Calu3 (cell line): ENCODE results near the gene TMEM201. TPM values are rescaled to one million over a fixed set of nuclear protein-coding genes. Genes with fewer than 3 reads are reported as not detected.

Experiments
- BruUV-seq: library from RNA; stranded (reverse); fragments of 400-500 nt; replicated peaks from 2 replicates; lab custom pipeline; 2021; lab: Mats Ljungman, UMichigan
- CTCF ChIA-PET: fragments of 300-600 bp; sonication (Branson Sonifier 250); formaldehyde crosslinking; loops from one replicate; lab custom pipeline; 2022; ENCODE audit warnings: antibody characterized with exemption; lab: Charles Lee
- DNase-seq: peaks from one replicate; pipeline ENCODE4 v3.0.0; 2022
- H3K27ac Mint-ChIP-seq: one replicate; pipeline ENCODE4 v1.8.0; 2022; ENCODE audit warnings: mixed read lengths; ENCODE audit not compliant: unreplicated experiment
- H3K27me3 Mint-ChIP-seq: one replicate; pipeline ENCODE4 v1.8.0; 2022; ENCODE audit warnings: mixed read lengths; ENCODE audit not compliant: unreplicated experiment
- H3K36me3 Mint-ChIP-seq: one replicate; pipeline ENCODE4 v1.8.0; 2022; ENCODE audit warnings: mild to moderate bottlenecking, moderate library complexity, mixed read lengths; ENCODE audit not compliant: insufficient read depth, unreplicated experiment
- H3K4me1 Mint-ChIP-seq: one replicate; pipeline ENCODE4 v1.8.0; 2022; ENCODE audit warnings: mild to moderate bottlenecking, low read depth, mixed read lengths; ENCODE audit not compliant: unreplicated experiment
- H3K4me3 Mint-ChIP-seq: one replicate; pipeline ENCODE4 v1.8.0; 2022; ENCODE audit warnings: mild to moderate bottlenecking, low read depth, moderate library complexity, mixed read lengths; ENCODE audit not compliant: unreplicated experiment
- H3K9me3 Mint-ChIP-seq: one replicate; pipeline ENCODE4 v1.8.0; 2022; ENCODE audit warnings: low read depth, mixed read lengths; ENCODE audit not compliant: unreplicated experiment
- CTCF ChIP-seq: fragments of 200-600 bp; IDR thresholded peaks from one replicate; pipeline ENCODE4 v1.8.0; 2022; ENCODE audit warnings: antibody characterized with exemption; ENCODE audit not compliant: unreplicated experiment
- intact Hi-C: fragments of 100-400 bp; cut with micrococcal nuclease; formaldehyde crosslinking; loops from one replicate; pipeline ENCODE4 v1.10.0; 2022; ENCODE audit not compliant: unreplicated experiment
- total RNA-seq: library from RNA; stranded (reverse); gene quantifications from 2 replicates; pipeline ENCODE4 v1.2.3, GENCODE V29; 2022

TMEM201 gene
- total RNA-seq, 1 experiment from 2014 or later, result 18.5 TPM

DNA sequence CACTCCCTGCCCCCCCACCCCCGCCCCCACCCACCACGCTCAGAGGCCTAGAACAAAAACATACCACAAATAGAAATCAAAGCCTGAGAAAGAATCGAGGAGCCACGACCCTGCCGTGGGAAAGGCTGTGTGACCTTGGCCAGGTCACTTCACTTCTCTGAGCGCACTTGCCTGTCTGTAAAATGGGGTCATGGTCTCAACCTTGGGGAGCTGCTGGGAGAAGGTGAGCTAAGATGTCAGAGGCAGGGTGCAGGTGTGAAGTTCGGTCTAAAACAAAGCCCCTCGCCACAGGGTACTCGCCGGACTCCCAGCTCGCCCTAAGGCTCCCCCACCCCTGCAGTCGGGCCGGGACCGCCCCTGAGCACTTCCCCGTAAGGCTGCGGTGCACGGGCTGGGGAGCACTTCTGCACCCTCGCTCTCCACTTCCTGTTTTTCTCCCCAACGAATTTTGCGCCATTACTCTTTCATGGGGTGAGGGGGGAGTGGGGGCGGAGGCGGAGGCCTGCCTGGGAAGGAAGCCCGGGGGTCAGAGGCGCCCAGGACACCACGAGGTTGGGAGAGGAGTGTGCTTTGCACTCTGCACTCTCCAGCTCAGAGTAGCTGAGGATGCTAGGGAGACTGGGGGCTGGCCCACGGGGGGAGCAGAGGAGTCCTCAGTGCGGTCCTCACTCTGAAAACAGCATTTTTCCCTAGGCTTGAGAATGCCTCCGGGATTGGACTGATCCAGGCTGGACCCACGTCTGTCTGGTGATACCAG is 40.9 kb downstream of the TMEM201 start:
- no peak overlapping the region for H3K27ac Mint-ChIP-seq
- H3K27me3 Mint-ChIP-seq, result peaks cover 47% of the 10 kb centered on the region
- H3K9me3 Mint-ChIP-seq, result no peaks in the 10 kb centered on the region
- no peak for DNase-seq
- H3K4me3 Mint-ChIP-seq, result no peak overlapping the region
- CTCF ChIA-PET, result no interaction called here
- intact Hi-C loops, result no loop called here
- H3K36me3 Mint-ChIP-seq, result no peaks in the 10 kb centered on the region
- H3K4me1 Mint-ChIP-seq, result no peaks in the 10 kb centered on the region
- no TSS peak for BruUV-seq
- no peak for TF ChIP-seq CTCF

- BruUV-seq, result no TSS peak
- TF ChIP-seq CTCF, result no peak
- Mint-ChIP-seq H3K4me1 (no peaks in the 10 kb centered on the region), H3K27ac (no peak overlapping the region), H3K27me3 (peaks cover 43% of the 10 kb centered on the region), H3K36me3 (no peaks in the 10 kb centered on the region), H3K4me3 (no peak overlapping the region), H3K9me3 (peaks cover 2% of the 10 kb centered on the region)
- CTCF ChIA-PET, result interaction anchor here (0.7 kb wide), 1 partner anchor 33 kb away, joined by 3 read pairs; no protein-coding TSS in a partner anchor
- intact Hi-C loops, result no loop called here
- no peak for DNase-seq
These were observed 41.8 kb downstream of the TMEM201 start for GRCh38 chr1:9630331-9631111.

GRCh38 chr1:9631613-9632012 is 42.9 kb downstream of the TMEM201 start:
- no TSS peak for BruUV-seq
- intact Hi-C loops, result no loop called here
- peaks cover 32% of the 10 kb centered on the region for H3K27me3 Mint-ChIP-seq
- no peak for DNase-seq
- no peaks in the 10 kb centered on the region for H3K4me1 Mint-ChIP-seq
- H3K36me3 Mint-ChIP-seq, result no peaks in the 10 kb centered on the region
- H3K27ac Mint-ChIP-seq, result no peak overlapping the region
- CTCF ChIA-PET, result no interaction called here
- no peak for TF ChIP-seq CTCF
- peaks cover 2% of the 10 kb centered on the region for H3K9me3 Mint-ChIP-seq
- no peak overlapping the region for H3K4me3 Mint-ChIP-seq

- CTCF ChIA-PET, result no interaction called here
- intact Hi-C loops, result no loop called here
- no peak for DNase-seq
- no peak overlapping the region for H3K27ac Mint-ChIP-seq
- H3K27me3 Mint-ChIP-seq, result peaks cover 24% of the 10 kb centered on the region
- H3K36me3 Mint-ChIP-seq, result no peaks in the 10 kb centered on the region
- H3K4me3 Mint-ChIP-seq, result no peak overlapping the region
- H3K4me1 Mint-ChIP-seq, result no peaks in the 10 kb centered on the region
- BruUV-seq, result no TSS peak
- peaks cover 2% of the 10 kb centered on the region for H3K9me3 Mint-ChIP-seq
- TF ChIP-seq CTCF, result no peak
These were observed 44.8 kb downstream of the TMEM201 start for GRCh38 chr1:9633493-9633892.
